HG02973 (cell line): ENCODE measurements around the gene NPFFR1.

Experiments used
- ATAC-seq: cut with Tn5 transposase; IDR thresholded peaks from one replicate; pipeline ENCODE4 v1.9.1; 2021; ENCODE audit warnings: moderate library complexity; ENCODE audit not compliant: unreplicated experiment

The NPFFR1 gene

DNA sequence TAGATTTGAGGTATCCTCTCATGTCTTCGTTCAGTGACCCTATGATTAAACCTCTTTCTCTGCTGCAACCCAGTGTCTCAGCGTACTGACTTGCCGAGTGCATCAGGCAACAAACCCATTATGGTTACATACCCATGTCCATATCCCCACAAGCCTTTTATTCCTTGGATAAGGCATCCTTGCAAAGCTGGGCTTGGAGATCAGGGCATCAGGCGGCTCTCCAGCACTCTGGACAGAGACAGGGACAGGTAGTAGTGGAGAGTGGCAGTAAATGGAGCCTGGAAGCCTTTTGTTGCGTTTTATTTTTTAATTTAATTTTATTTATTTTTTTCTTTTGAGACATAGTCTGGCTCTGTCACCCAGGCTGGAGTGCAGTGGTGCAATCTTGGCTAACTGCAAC lies 32.0 kb upstream of the NPFFR1 start:
- no peak for ATAC-seq

- no peak for ATAC-seq
These were observed 31.5 kb upstream of the NPFFR1 start for GRCh38 chr10:70315276-70315675.

DNA sequence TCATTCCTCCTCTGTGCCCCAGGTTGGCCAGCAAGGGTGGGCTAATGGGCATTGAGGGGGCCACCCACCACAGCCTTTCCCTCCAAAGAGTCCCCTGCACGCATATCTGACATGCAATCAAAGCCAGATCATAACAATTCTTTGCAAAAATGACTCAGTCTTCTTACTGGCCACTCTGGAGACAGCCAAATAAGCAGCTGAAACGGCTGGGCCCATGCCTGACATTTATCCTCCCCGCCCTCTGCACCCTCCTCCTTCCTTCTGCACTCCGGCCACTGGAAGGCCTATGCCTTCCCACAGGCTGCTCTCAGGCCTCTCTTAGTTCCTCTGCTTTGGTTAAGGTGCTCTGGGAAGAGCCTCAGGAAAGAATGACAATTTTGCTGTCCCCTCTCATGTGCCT lies 29.2 kb upstream of the NPFFR1 start:
- ATAC-seq, result no peak

DNA sequence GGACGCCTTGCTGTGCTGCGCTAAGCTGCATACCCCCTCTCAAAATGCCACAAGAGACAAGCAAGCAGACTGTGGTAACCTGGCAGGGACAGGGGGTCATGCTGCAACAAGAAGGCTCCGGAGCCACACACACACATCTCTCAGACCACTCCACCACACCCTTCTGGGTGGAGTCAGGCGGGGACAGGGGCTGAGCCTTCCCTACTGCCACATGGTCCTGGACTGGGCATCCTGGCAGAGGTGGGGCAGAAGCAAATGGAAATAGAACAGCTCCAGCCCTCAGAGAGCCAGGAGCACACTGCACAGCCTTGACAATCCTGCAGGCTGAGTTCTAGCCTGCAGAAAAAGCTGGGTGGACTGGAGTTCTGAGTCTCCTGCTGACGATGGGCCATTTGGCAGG lies 28.4 kb upstream of the NPFFR1 start:
- ATAC-seq, result no peak

DNA sequence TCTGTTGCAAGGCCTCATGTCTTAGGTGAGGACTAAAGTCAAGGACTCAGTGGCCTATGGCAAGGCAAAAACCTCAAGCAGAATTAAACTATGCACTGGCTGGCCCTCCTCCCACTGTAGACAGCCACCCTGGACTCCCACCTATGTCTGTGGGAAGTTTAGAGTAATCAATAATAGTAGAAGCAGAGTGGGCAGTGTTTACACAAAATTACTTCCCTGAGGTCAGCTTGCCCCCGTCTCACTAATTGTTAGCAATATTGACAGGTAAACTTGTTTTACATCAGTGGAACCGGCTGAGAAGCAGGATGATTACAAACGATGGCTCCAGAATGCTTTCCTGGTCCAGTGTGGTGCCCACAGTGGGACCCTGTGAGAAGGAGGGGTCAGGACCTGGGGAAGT lies 27.9 kb upstream of the NPFFR1 start:
- ATAC-seq, result no peak

DNA sequence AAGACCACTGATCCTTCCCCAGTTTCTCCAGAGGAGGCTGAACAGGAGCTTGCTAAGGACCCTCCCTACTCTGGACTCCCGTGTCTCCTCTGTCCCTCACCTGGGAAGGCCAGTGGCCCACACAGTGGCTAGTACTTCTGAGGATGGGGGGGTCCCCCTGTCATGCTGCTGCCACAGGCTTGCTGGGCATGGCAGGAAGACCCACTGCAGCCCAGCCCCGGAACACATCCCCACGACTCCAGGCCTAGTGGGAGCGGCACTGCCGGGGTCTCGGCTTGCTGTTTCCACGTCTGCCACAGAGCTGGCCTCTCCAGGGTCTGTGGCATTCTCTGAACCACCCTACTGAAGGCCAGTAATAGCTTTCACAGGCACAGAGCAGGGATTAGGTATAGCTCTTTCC lies 25.9 kb upstream of the NPFFR1 start:
- no peak for ATAC-seq

DNA sequence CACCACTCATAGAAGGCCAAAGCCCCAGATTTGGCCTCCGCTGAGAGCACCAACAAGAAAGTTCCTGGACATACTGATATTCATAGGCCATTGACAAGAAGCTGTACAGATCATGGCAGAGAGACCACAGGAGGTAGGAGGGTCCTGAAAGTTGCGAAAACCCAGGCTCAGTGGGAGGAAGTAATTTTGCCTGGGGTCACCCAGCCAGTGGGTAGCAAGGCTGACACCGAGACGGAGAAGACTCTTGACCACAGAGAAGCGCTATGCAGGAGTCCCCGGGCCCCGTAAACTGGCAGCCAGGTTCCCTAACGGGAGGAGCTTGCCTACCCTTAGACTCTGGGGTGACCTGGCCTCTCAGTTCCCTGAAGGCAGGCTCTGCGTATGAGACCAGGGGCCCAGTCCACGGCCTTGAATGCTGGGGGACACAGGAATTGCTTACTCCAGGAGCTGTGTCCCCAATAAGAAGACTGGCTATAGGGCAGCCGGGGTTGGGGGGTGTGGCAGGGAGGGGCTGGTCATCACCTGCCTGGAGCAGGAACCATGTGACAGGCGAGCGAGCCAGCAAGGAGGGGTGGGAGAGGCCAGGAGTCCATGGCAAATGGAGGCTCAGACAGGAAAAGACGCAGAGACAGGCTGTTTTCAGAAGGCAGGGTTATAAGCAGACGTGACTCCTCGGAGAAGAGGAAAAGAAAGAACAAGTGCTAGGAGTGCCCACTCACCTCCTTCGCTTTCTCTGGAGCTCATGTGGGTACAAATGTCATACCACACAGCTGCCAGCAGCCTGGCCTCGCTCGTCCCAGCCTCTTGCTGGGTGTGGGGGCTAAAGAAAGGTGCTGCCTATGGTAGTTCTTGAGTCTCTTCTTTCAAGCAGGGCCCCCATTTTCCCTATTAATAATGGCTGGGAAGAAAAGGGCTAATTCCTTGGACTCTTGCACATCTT lies 24.6 kb upstream of the NPFFR1 start:
- no peak for ATAC-seq

DNA sequence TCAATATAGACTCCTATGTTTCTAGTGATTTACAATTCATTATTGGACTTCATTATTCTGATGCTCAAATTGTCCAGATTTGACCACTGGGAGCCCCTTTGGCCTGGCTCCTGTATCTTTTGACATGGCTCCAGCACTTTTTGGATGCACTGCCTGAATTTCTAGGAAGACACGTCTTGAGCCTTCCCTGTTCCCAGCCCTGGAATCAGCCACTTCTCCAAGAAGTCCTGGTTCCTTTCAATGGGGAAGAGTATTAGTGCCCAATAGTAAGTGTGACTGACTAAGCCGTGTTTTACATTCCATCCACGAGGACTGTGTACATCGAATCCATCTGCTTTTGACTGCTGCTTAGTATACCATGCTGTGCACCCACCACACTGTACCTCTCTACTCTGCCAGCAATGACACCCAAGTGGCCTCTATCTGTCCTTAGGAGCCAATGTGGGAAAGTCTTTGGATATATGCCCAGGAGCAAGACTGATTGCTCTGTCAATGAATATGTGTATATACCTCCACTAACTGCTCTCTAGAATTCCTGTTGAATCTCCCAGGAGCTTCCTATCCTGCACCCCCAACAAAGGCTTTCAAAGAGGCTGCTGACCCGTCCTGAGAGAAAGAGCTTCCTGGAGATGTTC lies 23.2 kb upstream of the NPFFR1 start:
- ATAC-seq, result no peak

DNA sequence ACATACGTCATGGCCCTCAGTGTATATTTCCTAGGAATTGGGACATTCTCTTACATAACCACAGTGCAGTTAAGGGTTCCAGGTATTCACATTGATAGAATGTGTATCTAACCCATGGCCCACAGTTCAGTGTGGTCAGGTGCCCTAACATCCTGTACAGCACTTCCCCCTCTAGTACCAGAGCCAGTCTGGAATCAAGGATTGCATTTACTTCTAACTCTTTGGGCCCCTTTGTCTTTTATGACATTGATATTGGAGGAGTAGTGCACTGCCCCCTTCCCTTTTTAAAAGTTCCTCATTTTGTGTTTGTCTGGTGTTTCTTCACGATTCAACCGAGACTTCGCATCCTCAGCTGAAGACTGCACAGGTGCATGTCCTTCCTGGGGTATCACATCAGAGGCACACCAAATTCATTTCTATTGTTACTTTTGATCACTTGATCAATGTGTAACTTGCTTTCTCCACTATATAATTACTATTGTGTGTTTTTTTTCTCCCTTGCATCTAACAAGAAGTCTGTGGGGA lies 22.4 kb upstream of the NPFFR1 start:
- ATAC-seq, result no peak

- ATAC-seq, result no peak
These were observed 19.9 kb upstream of the NPFFR1 start for GRCh38 chr10:70303730-70304129.

DNA sequence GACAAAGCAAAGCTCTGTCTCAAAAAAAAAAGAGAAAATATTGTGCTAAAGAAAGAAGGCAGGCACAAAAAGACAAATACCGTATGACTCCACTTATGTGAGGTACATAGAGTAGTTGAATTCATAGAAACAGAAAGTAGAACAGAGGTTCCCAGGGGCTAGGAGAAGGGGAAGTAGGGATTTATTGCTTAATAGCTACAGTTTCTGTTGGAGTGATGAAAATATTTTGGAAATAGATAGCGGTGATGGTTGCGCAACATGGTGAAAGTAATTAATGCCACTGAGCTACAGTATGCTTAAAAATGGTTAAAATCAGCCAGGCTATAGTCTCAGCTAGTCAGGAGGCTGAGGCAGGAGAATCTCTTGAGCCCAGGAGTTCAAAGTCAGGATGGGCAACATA lies 18.5 kb upstream of the NPFFR1 start:
- ATAC-seq, result no peak

DNA sequence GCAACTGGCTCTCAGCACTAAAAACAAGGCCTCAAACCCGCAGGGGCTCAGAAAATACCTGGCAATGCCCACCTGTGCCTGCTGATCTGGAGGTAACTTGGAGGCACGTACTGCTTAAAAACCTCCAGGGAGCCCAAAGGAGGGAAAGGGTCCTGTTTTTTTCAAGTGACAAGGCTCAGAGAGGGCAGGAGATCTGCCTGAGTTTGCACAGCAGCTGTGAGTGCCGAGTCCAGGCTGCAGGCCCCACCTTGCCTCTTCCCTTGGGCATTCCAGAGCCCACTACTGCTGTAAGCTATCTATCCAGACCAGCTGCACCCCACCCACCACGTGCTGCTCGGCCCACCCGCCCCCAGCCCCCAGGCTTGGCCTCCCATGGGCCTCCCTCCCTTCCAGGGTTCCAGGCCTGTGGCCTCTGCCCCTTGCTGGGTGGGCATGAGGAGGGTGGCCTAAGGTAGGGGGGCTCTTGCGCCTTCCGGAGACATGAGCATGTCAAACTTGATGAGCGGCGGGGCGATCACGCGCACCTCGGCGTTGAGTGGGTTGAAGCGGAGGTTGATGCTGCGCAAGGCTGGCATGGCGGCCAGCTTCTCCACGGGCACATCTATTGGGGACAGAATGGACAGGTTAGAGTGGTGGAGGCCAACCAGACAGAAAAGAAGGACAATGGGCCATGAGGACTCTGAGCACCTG lies 17.2 kb upstream of the NPFFR1 start:
- ATAC-seq, result no peak

DNA sequence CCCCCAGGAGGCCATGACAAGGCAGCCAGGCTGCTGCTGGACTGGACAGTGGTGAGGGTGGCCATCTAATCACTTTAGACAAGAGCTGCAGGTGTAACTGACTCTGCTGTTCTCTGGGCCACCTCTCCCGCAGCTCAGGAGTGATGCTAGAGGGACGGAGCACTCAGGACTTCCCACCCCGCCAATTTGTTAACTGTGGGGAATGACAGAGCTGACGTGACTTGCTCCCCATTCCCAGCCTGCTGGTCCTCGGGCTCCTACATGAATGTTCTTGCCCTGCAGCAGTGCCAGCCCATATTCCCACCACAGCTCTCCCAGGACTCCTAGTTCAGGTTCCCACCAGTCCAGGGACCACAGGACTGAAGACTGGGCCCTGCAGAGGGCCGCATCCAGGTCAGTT lies 16.7 kb upstream of the NPFFR1 start:
- ATAC-seq, result no peak

DNA sequence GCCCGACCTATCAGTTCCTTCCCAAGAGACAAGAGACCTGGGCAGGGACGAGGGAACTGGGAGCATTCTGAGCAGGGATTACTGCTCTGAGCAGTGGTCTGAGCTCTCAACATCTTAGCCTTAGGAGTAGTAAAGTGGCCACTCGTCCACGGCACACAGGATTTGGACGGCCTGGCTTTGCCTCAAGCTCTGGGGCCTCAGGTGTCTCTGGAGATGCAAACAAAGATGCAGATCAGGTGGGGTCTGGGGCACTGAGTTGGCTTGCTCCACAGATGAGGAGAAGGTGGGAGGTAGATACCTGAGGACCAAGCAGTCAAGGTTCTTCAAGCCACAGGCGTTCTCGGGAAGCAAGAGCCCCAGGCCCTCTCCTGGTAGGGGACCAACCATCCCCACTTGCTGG lies 16.1 kb upstream of the NPFFR1 start:
- ATAC-seq, result no peak

DNA sequence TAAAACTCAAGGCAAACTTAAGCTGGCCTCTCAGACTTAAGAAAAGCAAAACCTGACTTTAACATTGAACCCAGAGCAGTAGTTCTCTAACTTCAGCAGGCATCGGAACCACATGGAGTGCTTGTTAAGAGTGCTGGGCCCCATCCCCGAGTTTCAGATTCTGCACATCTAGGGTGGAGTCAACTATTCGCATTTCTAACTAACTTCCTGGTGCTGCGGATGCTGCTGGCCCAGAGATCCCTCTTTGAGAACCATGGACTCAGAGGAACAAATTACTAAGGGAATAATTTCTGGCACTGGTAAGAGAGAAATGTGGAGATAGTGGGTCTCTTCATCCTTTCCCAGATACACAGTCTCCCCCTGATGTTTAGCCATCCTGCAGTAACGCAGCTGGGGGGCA lies 14.6 kb upstream of the NPFFR1 start:
- ATAC-seq, result no peak

DNA sequence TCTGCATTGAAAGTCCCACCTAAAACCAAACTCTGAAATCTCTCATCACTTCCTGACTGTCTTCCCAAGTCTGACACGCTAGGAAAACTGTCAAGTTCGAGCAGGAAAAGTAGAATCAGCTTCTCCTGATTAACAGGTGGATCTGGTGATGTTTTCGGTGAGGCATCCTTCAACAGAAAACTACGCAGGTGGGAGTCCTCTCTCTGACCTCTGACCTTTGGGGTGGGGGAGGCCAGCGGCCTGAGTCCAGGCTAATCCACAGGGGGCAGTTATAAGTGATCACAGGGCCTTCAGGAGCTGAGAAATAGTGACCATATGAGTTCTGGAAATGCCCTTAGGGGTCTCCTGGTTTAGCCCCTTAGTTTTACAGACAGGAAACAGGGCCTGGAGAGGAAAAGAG lies 13.4 kb upstream of the NPFFR1 start:
- no peak for ATAC-seq

GRCh38 chr10:70296406-70296899 lies 12.6 kb upstream of the NPFFR1 start:
- ATAC-seq, result no peak

DNA sequence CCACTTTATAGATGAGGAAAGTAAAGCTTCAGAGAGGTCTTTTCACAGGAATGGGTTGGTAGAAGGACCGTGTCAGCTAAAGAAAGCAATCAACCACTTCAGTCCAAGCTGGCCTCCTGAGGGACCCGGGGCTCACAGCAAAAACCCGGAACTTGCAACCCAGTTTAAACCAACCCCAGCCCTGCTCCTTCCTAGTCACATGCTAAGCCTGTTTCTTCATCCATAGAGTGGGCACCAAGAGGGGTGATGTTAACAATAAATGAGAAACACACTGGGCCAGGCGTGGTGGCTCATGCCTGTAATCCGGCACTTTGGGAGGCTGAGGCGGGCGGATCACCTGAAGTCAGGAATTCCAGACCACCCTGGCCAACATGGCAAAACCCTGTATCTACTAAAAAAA lies 12.1 kb upstream of the NPFFR1 start:
- ATAC-seq, result no peak

DNA sequence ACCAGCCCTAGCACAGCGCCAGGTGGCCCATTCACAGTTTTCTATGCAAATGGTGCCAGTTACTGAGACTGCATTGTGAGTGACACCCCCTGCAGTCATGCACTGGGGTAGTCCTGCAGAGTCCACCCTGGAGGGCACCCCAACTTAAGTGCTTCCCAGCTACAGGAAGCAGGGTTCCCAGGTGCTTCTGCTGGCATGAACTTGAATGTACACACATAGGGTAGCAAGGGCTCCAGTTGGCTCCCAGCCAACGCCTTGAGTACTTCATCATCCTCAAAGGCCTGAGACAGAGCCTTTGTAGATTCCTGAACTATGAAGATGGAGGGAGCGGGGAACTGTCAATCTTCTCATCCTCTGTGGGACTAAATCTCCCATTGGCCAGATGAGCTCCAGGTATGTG lies 11.5 kb upstream of the NPFFR1 start:
- ATAC-seq, result no peak

DNA sequence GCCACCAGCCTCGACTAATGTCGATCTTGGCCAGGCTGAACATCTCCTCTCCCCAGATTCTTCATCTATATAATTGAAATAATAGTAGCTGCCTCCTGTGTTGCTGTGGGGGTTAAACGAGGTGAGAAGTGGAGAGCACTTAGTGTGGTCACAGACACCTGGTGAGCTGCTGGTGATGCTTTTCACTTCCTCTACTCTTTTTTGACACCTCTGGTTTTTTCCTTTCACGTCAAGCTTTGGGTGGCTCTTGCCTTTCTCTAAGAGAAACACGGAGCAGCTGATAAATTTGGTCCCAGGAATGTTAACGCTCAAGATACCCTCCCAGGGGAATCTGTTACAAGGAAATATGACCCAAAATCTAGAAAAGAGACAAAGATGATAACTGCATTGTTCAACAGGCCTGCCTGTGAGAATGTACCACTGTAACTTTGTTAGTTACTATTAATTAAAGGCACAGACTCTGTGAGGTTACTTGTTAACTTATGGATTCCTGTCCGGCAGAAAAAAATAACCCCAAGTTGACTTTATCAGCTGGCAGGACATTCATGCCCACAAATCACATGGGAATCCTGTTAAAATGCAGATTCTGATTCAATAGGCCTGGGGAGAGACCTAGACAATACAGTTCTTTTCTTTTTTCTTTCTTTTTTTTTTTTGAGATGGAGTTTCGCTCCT lies 9.5 kb upstream of the NPFFR1 start:
- peak; percentile 80 for ATAC-seq

GRCh38 chr10:70292004-70292403 lies 8.2 kb upstream of the NPFFR1 start:
- no peak for ATAC-seq
